ENCODE results near the gene CYBA. TPM values are rescaled to one million over a fixed set of nuclear protein-coding genes. Genes with fewer than 3 reads are reported as not detected.

CYBA gene
- total and polyA plus RNA-seq, 9 of the 15 experiments (the other 6 are each of a cell fraction or from before 2014, with no cell fraction given), result 0.34 to 683 (median 93.0) TPM

GRCh38 chr16:88651276-88651988 lies 579 bp upstream of the CYBA start (continued):
- TF ChIP-seq NR2C1 (IDR thresholded peaks at IDR 0.05), result peak; percentile 85
- TF ChIP-seq NR2C1 (tag; IDR thresholded peaks at IDR 0.05), result peak; percentile 63
- TF ChIP-seq TAF1 (IDR thresholded peaks at IDR 0.05; ENCODE audit: control insufficient read depth, extremely low read depth, insufficient read depth, low read length, severe bottlenecking), result peak; percentile 40
- no peak for TF ChIP-seq ZNF655 (CRISPR knock-in tag; IDR thresholded peaks at IDR 0.05)
- TF ChIP-seq ZFP1 (CRISPR knock-in tag; IDR thresholded peaks at IDR 0.05), result peak; percentile 20; the same call in 1 of the 2 replicates
- TF ChIP-seq ZNF263 (CRISPR knock-in tag; IDR thresholded peaks at IDR 0.05; ENCODE audit: borderline replicate concordance), result no peak
- TF ChIP-seq MCM7 (IDR thresholded peaks at IDR 0.05), result no peak
- no peak for TF ChIP-seq GTF2B (IDR thresholded peaks at IDR 0.05; ENCODE audit: extremely low read depth, insufficient read length)
- TF ChIP-seq HMG20B (CRISPR knock-in tag; IDR thresholded peaks at IDR 0.05), result no peak
- TF ChIP-seq ZNF449 (CRISPR knock-in tag; IDR thresholded peaks at IDR 0.05), result no peak
- no peak for TF ChIP-seq ZFP91 (CRISPR knock-in tag; IDR thresholded peaks at IDR 0.05)
- TF ChIP-seq NFE2L1 (tag; IDR thresholded peaks at IDR 0.05; ENCODE audit: borderline replicate concordance, low read depth), result no peak
- no peak for TF ChIP-seq PTRF (tag; IDR thresholded peaks at IDR 0.05)
- TF ChIP-seq ATF6 (CRISPR knock-in tag; IDR thresholded peaks at IDR 0.05), result no peak
- no peak for TF ChIP-seq MTA2 (IDR thresholded peaks at IDR 0.05; ENCODE audit: low read depth)
- TF ChIP-seq E4F1 (CRISPR knock-in tag; IDR thresholded peaks at IDR 0.05; ENCODE audit: borderline replicate concordance), result no peak
- TF ChIP-seq SAP30 (IDR thresholded peaks at IDR 0.05; ENCODE audit: borderline replicate concordance, insufficient read depth, low read depth, low read length, poor library complexity, severe bottlenecking), result no peak
